ENCODE results near the gene MAU2. TPM values are rescaled to one million over a fixed set of nuclear protein-coding genes. Genes with fewer than 3 reads are reported as not detected.

MAU2 gene, protein sequence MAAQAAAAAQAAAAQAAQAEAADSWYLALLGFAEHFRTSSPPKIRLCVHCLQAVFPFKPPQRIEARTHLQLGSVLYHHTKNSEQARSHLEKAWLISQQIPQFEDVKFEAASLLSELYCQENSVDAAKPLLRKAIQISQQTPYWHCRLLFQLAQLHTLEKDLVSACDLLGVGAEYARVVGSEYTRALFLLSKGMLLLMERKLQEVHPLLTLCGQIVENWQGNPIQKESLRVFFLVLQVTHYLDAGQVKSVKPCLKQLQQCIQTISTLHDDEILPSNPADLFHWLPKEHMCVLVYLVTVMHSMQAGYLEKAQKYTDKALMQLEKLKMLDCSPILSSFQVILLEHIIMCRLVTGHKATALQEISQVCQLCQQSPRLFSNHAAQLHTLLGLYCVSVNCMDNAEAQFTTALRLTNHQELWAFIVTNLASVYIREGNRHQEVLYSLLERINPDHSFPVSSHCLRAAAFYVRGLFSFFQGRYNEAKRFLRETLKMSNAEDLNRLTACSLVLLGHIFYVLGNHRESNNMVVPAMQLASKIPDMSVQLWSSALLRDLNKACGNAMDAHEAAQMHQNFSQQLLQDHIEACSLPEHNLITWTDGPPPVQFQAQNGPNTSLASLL
- 32.8 TPM for total RNA-seq
- long read RNA-seq, partial matches to known transcripts: 29 of 32 reads
- long read RNA-seq, other reads (novel, unspliced or antisense): 1 of 32 reads

DNA sequence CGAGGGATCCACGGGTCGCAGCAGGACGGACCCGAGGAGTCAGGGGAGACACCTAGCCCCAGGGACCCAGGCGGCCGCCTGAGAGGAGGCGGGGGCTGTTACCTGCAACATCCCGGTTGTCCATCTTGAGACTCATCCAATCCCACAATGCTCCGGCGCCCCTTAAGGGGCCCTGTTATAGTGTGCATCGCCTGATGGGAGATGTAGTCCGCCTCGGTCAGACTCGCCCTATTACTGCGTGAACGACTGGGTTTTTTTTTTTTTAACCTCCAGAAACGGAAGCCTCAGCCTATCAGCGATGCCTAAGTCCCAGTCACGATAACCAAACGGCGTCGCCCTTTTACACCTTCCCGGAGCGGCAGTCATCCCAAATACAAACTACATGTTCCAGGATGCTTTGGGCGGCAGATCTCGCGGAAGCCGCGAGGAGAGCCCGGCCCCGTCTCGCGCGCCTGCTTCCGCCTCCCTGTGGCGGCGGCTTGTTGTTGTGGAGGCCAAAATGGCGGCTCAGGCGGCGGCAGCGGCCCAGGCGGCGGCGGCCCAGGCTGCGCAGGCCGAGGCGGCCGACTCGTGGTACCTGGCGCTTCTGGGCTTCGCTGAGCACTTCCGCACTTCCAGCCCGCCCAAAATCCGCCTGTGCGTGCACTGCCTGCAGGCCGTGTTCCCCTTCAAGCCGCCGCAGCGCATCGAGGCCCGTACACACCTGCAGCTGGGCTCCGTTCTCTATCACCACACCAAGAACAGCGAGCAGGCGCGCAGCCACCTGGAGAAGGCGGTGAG lies at the start of gene MAU2, which contains the start of gene SUGP1:
MAU2 (plus strand) TSS at position 469 of the 780 bp plus-strand sequence; CDS start at position 500, 31 bp downstream.
SUGP1 (minus strand) TSS at position 149 of the 780 bp plus-strand sequence; CDS start at position 136, 13 bp downstream.
- intact Hi-C loops (cut with DNase I): no loop called here
- peak; percentile 93 for DNase-seq
- ATAC-seq (ENCODE audit: poor library complexity): peak; percentile 97

GRCh38 chr19:19271828-19272599 lies 48.6 kb upstream of the MAU2 start:
- ATAC-seq (ENCODE audit: poor library complexity) (no peak), DNase-seq (no peak)
- intact Hi-C loops (cut with DNase I): no loop called here

DNA sequence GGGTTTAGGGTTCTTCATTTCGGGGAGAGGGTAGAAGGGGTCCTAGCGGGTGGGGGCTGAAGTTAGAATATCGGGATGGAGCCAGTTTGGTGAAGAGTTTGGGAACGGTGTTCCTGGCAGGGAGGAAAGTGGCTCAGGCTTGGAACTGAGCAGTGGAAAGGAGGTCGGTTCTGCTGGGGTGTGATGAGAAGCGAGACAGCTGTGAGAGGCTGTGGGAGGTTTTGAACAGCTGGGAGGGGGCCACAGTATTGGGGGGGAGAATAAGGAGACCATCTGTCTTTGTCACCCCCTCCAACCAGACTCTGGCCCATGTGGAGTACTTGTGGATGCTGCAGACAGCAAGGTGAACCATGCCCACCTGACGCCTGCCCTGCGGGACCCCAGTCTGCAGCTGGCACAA lies 46.5 kb upstream of the MAU2 start:
- ATAC-seq (ENCODE audit: poor library complexity) (no peak), DNase-seq (no peak)
- intact Hi-C loops (cut with DNase I): no loop called here

DNA sequence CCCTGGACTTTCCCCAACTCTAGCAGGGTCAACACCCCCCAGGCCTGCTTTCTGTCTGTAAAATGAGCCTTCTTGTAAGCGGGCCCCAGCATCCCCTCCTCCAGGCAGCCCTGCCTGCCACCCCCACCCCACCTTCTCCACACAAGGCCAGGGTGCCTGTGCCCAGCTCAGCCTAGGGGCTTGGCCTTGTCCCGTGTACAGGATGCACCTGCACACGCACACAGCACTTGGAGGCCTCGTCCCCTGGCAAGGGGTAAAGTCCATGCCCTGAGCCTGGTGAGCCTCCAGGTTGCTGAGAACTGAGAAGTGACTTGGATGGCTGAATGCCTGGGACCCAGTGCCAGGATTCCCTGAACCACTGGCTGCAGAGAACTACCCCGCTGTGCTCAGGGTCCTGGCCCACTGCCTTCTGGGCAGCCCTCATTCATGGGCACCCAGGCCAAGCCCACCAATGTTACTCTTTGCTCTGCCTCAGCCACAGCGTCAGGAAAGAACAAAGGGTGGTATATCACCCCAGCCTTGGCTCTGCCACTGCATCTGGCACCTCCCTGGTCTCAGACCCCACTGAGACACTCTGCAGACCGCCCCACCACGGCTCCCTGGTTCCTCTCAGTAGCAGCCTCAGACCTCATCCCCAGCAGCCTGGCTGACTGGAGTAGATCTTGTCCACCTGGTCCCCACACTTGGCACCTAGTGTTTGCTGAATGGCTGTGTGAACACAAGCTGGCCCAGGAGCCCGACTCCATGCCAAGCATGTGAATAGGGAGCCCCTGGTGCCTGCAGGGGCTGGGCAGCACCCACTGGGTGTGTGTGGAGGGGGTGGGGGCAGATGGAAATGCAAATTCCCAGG lies 45.7 kb upstream of the MAU2 start:
- DNase-seq (no peak), ATAC-seq (ENCODE audit: poor library complexity) (no peak)
- intact Hi-C loops (cut with DNase I): no loop called here

DNA sequence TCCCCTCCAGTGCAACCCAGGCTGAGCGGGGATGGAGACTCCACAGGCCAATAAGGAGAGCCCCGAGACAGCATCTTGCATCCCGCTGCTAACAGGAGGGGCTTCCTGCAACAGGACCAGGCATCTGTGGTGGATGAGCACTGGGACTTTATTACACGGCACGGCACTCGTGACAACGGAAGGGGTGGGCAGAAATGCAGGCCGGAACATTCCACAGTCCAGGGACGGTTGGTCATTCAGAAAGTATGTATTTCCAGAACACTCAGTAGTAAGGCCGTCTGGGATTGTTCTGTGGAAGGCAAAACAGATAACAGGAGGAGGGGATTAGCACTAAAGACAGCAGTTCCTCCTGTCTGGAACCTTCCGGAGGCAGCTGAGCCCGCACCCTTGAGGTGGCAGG lies 44.2 kb upstream of the MAU2 start:
- no peak for ATAC-seq (ENCODE audit: poor library complexity)
- intact Hi-C loops (cut with DNase I): no loop called here
- DNase-seq: no peak

GRCh38 chr19:19276851-19277250 lies 43.8 kb upstream of the MAU2 start:
- DNase-seq: no peak
- no peak for ATAC-seq (ENCODE audit: poor library complexity)
- intact Hi-C loops (cut with DNase I): no loop called here

- ATAC-seq (ENCODE audit: poor library complexity) (no peak), DNase-seq (no peak)
- intact Hi-C loops (cut with DNase I): no loop called here
These were observed 42.3 kb upstream of the MAU2 start for GRCh38 chr19:19278315-19278714.

DNA sequence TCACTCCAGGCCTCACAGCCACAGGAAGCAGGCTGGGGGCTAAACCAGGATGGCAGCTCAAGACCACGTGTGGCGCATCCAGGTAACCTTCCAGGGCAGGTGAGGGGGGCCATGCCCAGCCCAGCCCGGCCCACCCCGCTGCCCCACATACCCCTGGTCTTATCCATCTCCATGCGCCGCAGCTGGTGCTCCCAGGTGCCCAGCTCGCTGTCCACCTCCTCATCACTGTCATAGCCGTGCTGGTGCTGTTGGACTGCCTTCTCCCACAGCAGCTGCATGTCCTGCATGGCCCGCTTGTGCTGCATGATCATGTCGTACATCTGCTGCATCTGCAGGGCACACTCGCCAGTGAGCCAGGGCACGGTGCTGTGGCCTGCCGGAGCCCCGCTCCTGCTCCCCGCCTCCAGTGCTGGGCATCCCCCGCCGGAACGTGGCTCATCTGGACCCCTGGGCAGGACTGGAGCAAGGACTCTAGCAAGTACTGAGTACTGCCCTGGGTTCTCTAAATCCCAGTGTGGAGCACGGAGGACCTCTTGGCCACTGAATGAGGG lies 41.5 kb upstream of the MAU2 start:
- DNase-seq: no peak
- intact Hi-C loops (cut with DNase I): no loop called here
- ATAC-seq (ENCODE audit: poor library complexity): no peak

GRCh38 chr19:19279853-19280252 lies 40.8 kb upstream of the MAU2 start:
- ATAC-seq (ENCODE audit: poor library complexity): no peak
- intact Hi-C loops (cut with DNase I): no loop called here
- no peak for DNase-seq

GRCh38 chr19:19280561-19280960 lies 40.1 kb upstream of the MAU2 start:
- DNase-seq: no peak
- intact Hi-C loops (cut with DNase I): no loop called here
- no peak for ATAC-seq (ENCODE audit: poor library complexity)

DNA sequence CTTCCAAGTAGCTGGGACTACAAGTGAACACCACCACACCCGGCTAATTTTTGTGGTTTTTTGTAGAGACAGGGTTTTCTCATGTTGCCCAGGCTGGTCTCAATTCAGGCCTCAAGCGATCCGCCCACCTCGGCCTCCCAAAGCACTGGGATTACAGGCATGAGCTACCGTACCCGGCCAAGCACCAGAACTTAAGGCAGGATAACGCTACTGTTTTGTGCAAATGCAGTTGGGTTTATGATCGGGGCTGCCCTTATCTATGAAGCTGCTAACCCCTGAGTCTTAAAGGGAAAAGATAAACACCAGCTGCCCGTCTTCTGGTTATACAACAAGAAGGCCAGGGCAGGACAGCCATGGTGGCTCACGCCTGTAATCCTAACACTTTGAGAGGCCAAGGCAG lies 34.9 kb upstream of the MAU2 start:
- DNase-seq: no peak
- no peak for ATAC-seq (ENCODE audit: poor library complexity)
- intact Hi-C loops (cut with DNase I): no loop called here

DNA sequence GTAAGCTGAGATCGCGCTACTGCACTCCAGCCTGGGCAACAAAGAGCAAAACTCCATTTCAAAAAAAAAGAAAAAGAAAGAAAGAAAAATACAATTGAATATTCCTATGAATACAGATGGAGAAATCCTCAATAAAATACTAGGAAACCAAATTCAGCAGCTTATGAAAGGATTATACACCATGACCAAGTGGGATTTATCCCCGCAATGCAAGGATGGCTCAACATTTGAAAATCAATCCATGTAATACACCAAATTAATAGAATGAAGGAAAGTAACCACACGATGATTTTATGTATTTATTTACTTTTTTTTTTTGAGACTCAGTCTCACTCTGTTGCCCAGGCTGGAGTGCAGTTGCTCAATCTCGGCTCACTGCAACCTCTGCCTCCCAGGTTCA lies 28.0 kb upstream of the MAU2 start:
- DNase-seq (no peak), ATAC-seq (ENCODE audit: poor library complexity) (no peak)
- intact Hi-C loops (cut with DNase I): no loop called here

- intact Hi-C loops (cut with DNase I): no loop called here
- DNase-seq: no peak
- no peak for ATAC-seq (ENCODE audit: poor library complexity)
These were observed 25.7 kb upstream of the MAU2 start for GRCh38 chr19:19294914-19295313.

GRCh38 chr19:19296953-19297689 lies 23.5 kb upstream of the MAU2 start:
- ATAC-seq (ENCODE audit: poor library complexity) (no peak), DNase-seq (no peak)
- intact Hi-C loops (cut with DNase I): no loop called here

DNA sequence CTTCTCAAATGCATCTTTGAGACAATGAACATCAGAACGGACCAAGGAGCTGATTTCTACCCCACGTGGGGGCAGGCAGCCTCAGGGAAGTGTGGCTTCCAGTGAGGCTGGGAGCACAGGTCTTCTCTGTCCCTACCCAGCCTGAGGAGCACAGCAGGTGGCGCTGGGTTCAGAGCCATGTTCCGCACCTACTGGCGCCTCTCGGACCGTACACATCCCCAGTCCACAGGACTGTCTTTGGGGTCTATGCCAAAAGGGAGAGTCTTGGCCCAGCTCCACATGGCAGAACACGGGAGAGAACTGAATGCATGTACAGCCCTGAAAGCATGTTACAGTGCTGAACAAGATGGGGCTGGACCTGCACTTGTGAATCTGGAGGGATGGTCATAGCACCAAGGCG lies 22.9 kb upstream of the MAU2 start:
- DNase-seq (no peak), ATAC-seq (ENCODE audit: poor library complexity) (peak; percentile 41)
- intact Hi-C loops (cut with DNase I): no loop called here

- DNase-seq (no peak), ATAC-seq (ENCODE audit: poor library complexity) (no peak)
- intact Hi-C loops (cut with DNase I): no loop called here
These were observed 20.0 kb upstream of the MAU2 start for GRCh38 chr19:19300613-19301012.

DNA sequence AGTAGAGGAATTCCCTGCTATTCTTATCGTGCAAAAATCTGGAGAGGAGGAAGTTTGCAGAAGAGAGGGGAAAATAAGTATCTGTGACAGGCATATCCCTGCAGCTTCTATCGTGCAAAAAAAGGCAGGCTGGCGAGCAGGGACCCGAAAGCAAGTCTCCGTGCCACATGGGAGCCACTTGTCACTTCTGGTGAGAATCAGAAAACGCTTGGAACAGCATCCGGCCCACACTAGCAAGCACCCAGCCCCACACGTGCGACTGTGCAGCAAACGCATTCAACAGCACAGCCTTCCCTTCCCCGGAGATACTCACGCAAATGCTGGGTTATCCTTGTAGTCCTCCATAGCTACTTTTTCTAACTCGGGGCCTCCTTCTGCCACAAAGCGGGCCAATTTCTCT lies 17.2 kb upstream of the MAU2 start:
- DNase-seq (no peak), ATAC-seq (ENCODE audit: poor library complexity) (no peak)
- intact Hi-C loops (cut with DNase I): no loop called here
